Glutamatergic neuron (in vitro differentiated cells): ENCODE results near the gene BRD4. TPM values are rescaled to one million over a fixed set of nuclear protein-coding genes. Genes with fewer than 3 reads are reported as not detected.

Experiments used
- DNase-seq: peaks from one replicate; pipeline ENCODE4 v3.0.0; 2022
- H3K27ac Mint-ChIP-seq: one replicate; pipeline ENCODE4 v1.8.0; 2020; ENCODE audit warnings: mild to moderate bottlenecking, mixed read lengths, inconsistent platforms; ENCODE audit not compliant: unreplicated experiment
- H3K27me3 Mint-ChIP-seq: one replicate; pipeline ENCODE4 v1.8.0; 2020; ENCODE audit warnings: mild to moderate bottlenecking, moderate library complexity, mixed read lengths, inconsistent platforms; ENCODE audit not compliant: unreplicated experiment
- H3K36me3 Mint-ChIP-seq: one replicate; pipeline ENCODE4 v1.8.0; 2020; ENCODE audit warnings: mild to moderate bottlenecking, mixed read lengths, inconsistent platforms; ENCODE audit not compliant: unreplicated experiment
- H3K4me1 Mint-ChIP-seq: one replicate; pipeline ENCODE4 v1.8.0; 2020; ENCODE audit warnings: mild to moderate bottlenecking, low read depth, mixed read lengths, inconsistent platforms; ENCODE audit not compliant: unreplicated experiment
- H3K4me3 Mint-ChIP-seq: one replicate; pipeline ENCODE4 v1.8.0; 2020; ENCODE audit warnings: mild to moderate bottlenecking, mixed read lengths, inconsistent platforms; ENCODE audit not compliant: unreplicated experiment
- H3K9me3 Mint-ChIP-seq: one replicate; pipeline ENCODE4 v1.8.0; 2020; ENCODE audit warnings: mild to moderate bottlenecking, moderate library complexity, mixed read lengths, inconsistent platforms; ENCODE audit not compliant: unreplicated experiment
- CTCF ChIP-seq: fragments of 200-600 bp; sonication (generic); IDR thresholded peaks from one replicate; pipeline ENCODE4 v1.5.0; 2021; ENCODE audit not compliant: partially characterized antibody, unreplicated experiment
- total RNA-seq: library from RNA; stranded (reverse); fragmentation: NEBNext Ultra II Directional; extraction: Animal tissue kit (Norgen Biotek cat#: 25700); gene quantifications from one replicate; pipeline ENCODE4 v1.2.1, GENCODE V29; 2021; ENCODE audit not compliant: unreplicated experiment

BRD4 gene
- total RNA-seq, 1 donor from 2014 or later = 162 TPM

- peaks cover 6% of the 10 kb centered on the region for H3K9me3 Mint-ChIP-seq
- no peak overlapping the region for H3K27ac Mint-ChIP-seq
- H3K36me3 Mint-ChIP-seq = no peaks in the 10 kb centered on the region
- DNase-seq = no peak
- TF ChIP-seq CTCF = no peak
- peaks cover 5% of the 10 kb centered on the region for H3K27me3 Mint-ChIP-seq
- H3K4me3 Mint-ChIP-seq = no peak overlapping the region
- H3K4me1 Mint-ChIP-seq = peaks cover 44% of the 10 kb centered on the region
Measured at GRCh38 chr19:15318241-15318691, 14.1 kb downstream of the BRD4 start.

- H3K4me3 Mint-ChIP-seq = no peak overlapping the region
- TF ChIP-seq CTCF = no peak
- no peak for DNase-seq
- H3K27ac Mint-ChIP-seq = no peak overlapping the region
- H3K36me3 Mint-ChIP-seq = no peaks in the 10 kb centered on the region
- peaks cover 5% of the 10 kb centered on the region for H3K27me3 Mint-ChIP-seq
- peaks cover 41% of the 10 kb centered on the region for H3K4me1 Mint-ChIP-seq
- H3K9me3 Mint-ChIP-seq = peaks cover 7% of the 10 kb centered on the region
Measured at GRCh38 chr19:15317392-15318071, 14.8 kb downstream of the BRD4 start.

DNA sequence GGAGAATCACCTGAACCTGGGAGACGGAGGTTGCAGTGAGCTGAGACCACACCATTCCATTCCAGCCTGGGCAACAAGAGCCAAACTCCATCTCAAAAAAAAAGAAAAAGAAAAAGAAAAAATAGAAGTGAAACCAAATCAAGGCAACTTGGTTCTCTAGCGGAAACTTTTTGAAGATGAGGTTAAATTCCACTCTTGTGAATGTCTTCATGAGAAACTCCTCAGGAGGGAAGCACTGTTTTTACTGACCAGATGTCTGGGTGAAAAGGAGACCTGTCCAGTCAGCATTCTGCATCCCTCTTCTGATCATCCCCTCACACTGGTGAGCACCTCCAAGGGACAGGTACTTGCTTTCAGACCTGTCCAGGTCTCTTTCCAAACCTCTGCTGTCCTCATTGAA is 15.8 kb downstream of the BRD4 start:
- Mint-ChIP-seq H3K9me3 (peaks cover 7% of the 10 kb centered on the region), H3K4me3 (no peak overlapping the region), H3K4me1 (peaks cover 35% of the 10 kb centered on the region), H3K27me3 (peaks cover 6% of the 10 kb centered on the region), H3K27ac (peak overlapping the region; percentile 62), H3K36me3 (no peaks in the 10 kb centered on the region)
- no peak for DNase-seq
- TF ChIP-seq CTCF = no peak

GRCh38 chr19:15315101-15315500 is 17.2 kb downstream of the BRD4 start:
- H3K27ac Mint-ChIP-seq = peak overlapping the region; percentile 48

More at GRCh38 chr19:15315101-15315500, 17.2 kb downstream of the BRD4 start:
- Mint-ChIP-seq H3K4me3 (no peak overlapping the region), H3K27me3 (peaks cover 5% of the 10 kb centered on the region), H3K36me3 (no peaks in the 10 kb centered on the region), H3K4me1 (peaks cover 29% of the 10 kb centered on the region), H3K9me3 (peaks cover 7% of the 10 kb centered on the region)
- no peak for TF ChIP-seq CTCF
- no peak for DNase-seq
